LHCN-M2 (cell line): ENCODE measurements around the gene FCGR2B. TPM values are rescaled to one million over a fixed set of nuclear protein-coding genes. Genes with fewer than 3 reads are reported as not detected.

Experiments
- total RNA-seq: library from RNA; depleted of rRNA; stranded (reverse); fragments of >200 nt; gene quantifications from 2 replicates; pipeline ENCODE4 v1.2.3, GENCODE V29; 2014; rRNA removed

FCGR2B gene
- total RNA-seq, 1 experiment from 2014 or later: not detected

Other genes starting within 250 kb of the FCGR2B start
- 0.45 TPM in 1 of 2 replicates, not detected in the other for gene FCGR2A, start 157.7 kb upstream of the FCGR2B start, total RNA-seq
- 0.11 TPM in 1 of 2 replicates, not detected in the other for gene HSPA6, start 138.6 kb upstream of the FCGR2B start, total RNA-seq
- not detected in 2 replicates for gene FCGR3A, start 113.3 kb upstream of the FCGR2B start, total RNA-seq
- not detected in 2 replicates for gene FCGR3B, start 32.0 kb upstream of the FCGR2B start, total RNA-seq
- gene FCRLA, start 44.1 kb downstream of the FCGR2B start, total RNA-seq: 0.51 TPM in 1 of 2 replicates, not detected in the other
- 0.64 and 0.75 TPM in 2 replicates for gene FCRLB, start 58.4 kb downstream of the FCGR2B start, total RNA-seq
- gene DUSP12, start 86.6 kb downstream of the FCGR2B start, total RNA-seq: 28.0 and 29.1 TPM in 2 replicates
- 19.0 and 23.5 TPM in 2 replicates for gene ATF6, start 103.2 kb downstream of the FCGR2B start, total RNA-seq